PC-3 (cell line): ENCODE measurements around the gene PRIMA1. TPM values are rescaled to one million over a fixed set of nuclear protein-coding genes. Genes with fewer than 3 reads are reported as not detected.

ENCODE experiments used
- ATAC-seq: fragments of 200-7000 bp; cut with Tn5 transposase; 2 replicates; pipeline ENCODE4 v1.9.1; 2020; ENCODE audit warnings: mild to moderate bottlenecking, moderate library complexity
- BruUV-seq: library from RNA; stranded (reverse); fragments of 400-500 nt; replicated peaks from 2 replicates; lab custom pipeline; 2021; lab: Mats Ljungman, UMichigan
- CTCF ChIA-PET: fragments of 300-600 bp; sonication (Branson Sonifier 250); formaldehyde crosslinking; loops from one replicate; lab custom pipeline; 2022; ENCODE audit warnings: antibody characterized with exemption; lab: Charles Lee
- POLR2A ChIA-PET: fragments of 300-600 bp; sonication (Branson Sonifier 250); formaldehyde crosslinking; loops from one replicate; lab custom pipeline; 2022; ENCODE audit warnings: antibody characterized with exemption; ENCODE audit not compliant: unreplicated experiment; lab: Charles Lee
- DNase-seq: peaks from one replicate; pipeline ENCODE4 v3.0.0-alpha.2; 2015
- H2AFZ ChIP-seq: fragments of 300-600 bp; sonication (generic); 2 replicates; pipeline ENCODE4 v1.6.0; 2016; ENCODE audit warnings: antibody characterized with exemption, low read length
- H3F3A ChIP-seq: fragments of 300-600 bp; sonication (generic); one replicate; pipeline ENCODE4 v1.6.0; 2017; ENCODE audit warnings: antibody characterized with exemption, low read length, control low read depth, mild to moderate bottlenecking; ENCODE audit not compliant: unreplicated experiment
- H3K27ac ChIP-seq: fragments of 300-600 bp; sonication (generic); 2 replicates; pipeline ENCODE4 v1.5.1; 2016; ENCODE audit warnings: mild to moderate bottlenecking, low read length
- H3K27me3 ChIP-seq: fragments of 300-600 bp; sonication (generic); 2 replicates; pipeline ENCODE4 v1.6.1; 2016; ENCODE audit warnings: low read length, mixed read lengths
- H3K36me3 ChIP-seq: fragments of 300-600 bp; sonication (generic); 2 replicates; pipeline ENCODE4 v1.6.1; 2016; ENCODE audit warnings: low read depth, mixed run types, low read length, mixed read lengths
- H3K4me1 ChIP-seq: fragments of 300-600 bp; sonication (generic); 2 replicates; pipeline ENCODE4 v1.5.1; 2016; ENCODE audit warnings: low read length; ENCODE audit not compliant: insufficient read depth
- H3K4me2 ChIP-seq: fragments of 300-600 bp; sonication (generic); 2 replicates; pipeline ENCODE4 v1.6.0; 2016; ENCODE audit warnings: low read length
- H3K4me3 ChIP-seq: fragments of 300-600 bp; sonication (generic); 2 replicates; pipeline ENCODE4 v1.5.1; 2016; ENCODE audit warnings: mild to moderate bottlenecking, low read length, mixed read lengths
- H3K79me2 ChIP-seq: fragments of 300-600 bp; sonication (generic); 2 replicates; pipeline ENCODE4 v1.6.1; 2017; ENCODE audit warnings: low read length, mixed read lengths
- H3K9ac ChIP-seq: fragments of 300-600 bp; sonication (generic); 2 replicates; pipeline ENCODE4 v1.6.0; 2016; ENCODE audit warnings: mild to moderate bottlenecking, low read length
- H3K9me2 ChIP-seq: fragments of 300-600 bp; sonication (generic); replicated peaks from 2 replicates; pipeline ENCODE4 v1.6.1; 2016; ENCODE audit warnings: mixed run types, low read length, mixed read lengths
- H3K9me3 ChIP-seq: fragments of 300-600 bp; sonication (generic); 2 replicates; pipeline ENCODE4 v1.6.1; 2016; ENCODE audit warnings: low read length, mixed read lengths
- H4K20me1 ChIP-seq: fragments of 300-600 bp; sonication (generic); 2 replicates; pipeline ENCODE4 v1.6.1; 2016; ENCODE audit warnings: low read length, mixed read lengths
- CTCF ChIP-seq: fragments of 300-600 bp; sonication (generic); conservative IDR thresholded peaks from 2 replicates; pipeline ENCODE4 v1.5.1; 2017; ENCODE audit warnings: antibody characterized with exemption, low read depth, mild to moderate bottlenecking, low read length
- EZH2 ChIP-seq: fragments of 300-600 bp; sonication (generic); IDR thresholded peaks from one replicate; pipeline ENCODE4 v1.6.1; 2017; ENCODE audit warnings: antibody characterized with exemption, mild to moderate bottlenecking, low read length; ENCODE audit not compliant: unreplicated experiment
- EZH2phosphoT487 ChIP-seq: fragments of 300-600 bp; sonication (generic); IDR thresholded peaks from 2 replicates; pipeline ENCODE4 v1.6.1; 2018; ENCODE audit warnings: mild to moderate bottlenecking, antibody characterized with exemption, low read length, borderline replicate concordance
- intact Hi-C: fragments of 100-400 bp; cut with micrococcal nuclease; formaldehyde crosslinking; loops from 2 replicates; pipeline ENCODE4 v1.9.0; 2023
- total RNA-seq: library from RNA; depleted of rRNA; stranded (reverse); fragments of >200 nt; gene quantifications from 2 replicates; pipeline ENCODE4 v1.2.3, GENCODE V29; 2014

Gene PRIMA1
- total RNA-seq, 1 experiment from 2014 or later, result 0.04 TPM

- Histone ChIP-seq H3K79me2 (no peaks in the 10 kb centered on the region), H3K4me2 (0 out of 2 replicates have a peak overlapping the region, but pooled peaks have one; percentile 62), H3K9me2 (no peaks in the 10 kb centered on the region), H3K4me1 (peaks cover 16% of the 10 kb centered on the region), H3K27me3 (peaks cover 68% of the 10 kb centered on the region), H2AFZ (no peak overlapping the region), H3K9me3 (no peaks in the 10 kb centered on the region), H3K36me3 (no peaks in the 10 kb centered on the region), H3K4me3 (no peak overlapping the region), H3K9ac (no peak overlapping the region), H3F3A (no peaks in the 10 kb centered on the region), H4K20me1 (no peaks in the 10 kb centered on the region), H3K27ac (no peak overlapping the region)
- DNase-seq (no peak), ATAC-seq (no peak)
- ChIA-PET POLR2A (no interaction called here), CTCF (no interaction called here)
- TF ChIP-seq CTCF, result no peak
- no peak for TF ChIP-seq EZH2phosphoT487
- no peak for TF ChIP-seq EZH2
- no TSS peak for BruUV-seq
- intact Hi-C loops, result no loop called here
Observed at GRCh38 chr14:93765155-93765554, 23.1 kb downstream of the PRIMA1 start.

GRCh38 chr14:93764211-93764659 lies 24.1 kb downstream of the PRIMA1 start:
- Histone ChIP-seq H4K20me1 (no peaks in the 10 kb centered on the region), H3F3A (no peaks in the 10 kb centered on the region), H3K4me2 (peak overlapping the region; percentile 62), H3K9me2 (no peaks in the 10 kb centered on the region), H3K27me3 (peaks cover 65% of the 10 kb centered on the region), H3K79me2 (no peaks in the 10 kb centered on the region), H3K9me3 (no peaks in the 10 kb centered on the region), H3K27ac (no peak overlapping the region), H3K36me3 (no peaks in the 10 kb centered on the region), H3K4me3 (no peak overlapping the region), H2AFZ (no peak overlapping the region), H3K4me1 (peaks cover 16% of the 10 kb centered on the region), H3K9ac (no peak overlapping the region)
- DNase-seq (peak; percentile 83), ATAC-seq (peak; percentile 73)
- ChIA-PET POLR2A (no interaction called here), CTCF (no interaction called here)
- TF ChIP-seq EZH2phosphoT487 (no peak), CTCF (no peak), EZH2 (no peak)
- BruUV-seq, result no TSS peak
- intact Hi-C loops, result no loop called here

GRCh38 chr14:93759719-93760307 lies 28.5 kb downstream of the PRIMA1 start:
- H4K20me1 ChIP-seq, result no peaks in the 10 kb centered on the region
- peaks cover 51% of the 10 kb centered on the region for H3K27me3 ChIP-seq
- no peak overlapping the region for H3K4me2 ChIP-seq
- H3K36me3 ChIP-seq, result no peaks in the 10 kb centered on the region
- ChIA-PET CTCF (no interaction called here), POLR2A (no interaction called here)
- no peak overlapping the region for H3K9ac ChIP-seq
- H2AFZ ChIP-seq, result no peak overlapping the region
- H3K27ac ChIP-seq, result no peak overlapping the region
- no peaks in the 10 kb centered on the region for H3K9me2 ChIP-seq
- DNase-seq, result no peak
- ATAC-seq, result no peak
- no peak for TF ChIP-seq CTCF
- no peak for TF ChIP-seq EZH2
- TF ChIP-seq EZH2phosphoT487, result no peak
- BruUV-seq, result no TSS peak
- no peak overlapping the region for H3K4me3 ChIP-seq
- peaks cover 11% of the 10 kb centered on the region for H3K4me1 ChIP-seq
- H3F3A ChIP-seq, result no peaks in the 10 kb centered on the region
- intact Hi-C loops, result no loop called here
- no peaks in the 10 kb centered on the region for H3K79me2 ChIP-seq
- no peaks in the 10 kb centered on the region for H3K9me3 ChIP-seq
